Measurements from ENCODE around the gene UBE2D2. TPM values are rescaled to one million over a fixed set of nuclear protein-coding genes. Genes with fewer than 3 reads are reported as not detected.
A peak's percentile ranks its signal among the peaks of the same experiment; 100 is the strongest.

The UBE2D2 gene
- polyA plus RNA-seq, 3 donors = 41.2 to 167 (median 133) TPM

DNA sequence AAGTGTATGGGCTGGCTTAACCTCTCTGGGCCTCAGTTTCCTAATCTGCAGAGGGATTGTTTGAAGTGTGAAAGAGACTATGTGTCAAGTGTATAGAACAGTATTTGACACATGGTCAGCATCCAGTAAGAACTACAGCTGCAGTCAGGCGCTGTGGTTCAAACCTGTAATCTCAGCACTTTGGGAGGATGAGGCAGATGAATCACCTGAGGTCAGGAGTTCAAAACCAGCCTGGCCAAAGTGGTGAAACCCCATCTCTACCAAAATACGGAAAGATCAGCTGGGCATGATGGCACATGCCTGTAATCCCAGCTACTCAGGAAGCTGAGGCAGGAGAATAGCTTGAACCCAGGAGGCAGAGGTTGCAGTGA lies 46.7 kb upstream of the UBE2D2 start:
- 100% methylated on average over 1 of the region's 2 CpGs for WGBS (ENCODE audit: insufficient coverage)
- intact Hi-C loops (cut with micrococcal nuclease) = loop anchor here in 1 of 2 donors (2.0 kb wide), 1 partner anchor 92 kb away; no protein-coding TSS in a partner anchor
- H3K4me1 Mint-ChIP-seq = peaks cover 39% of the 10 kb centered on the region

DNA sequence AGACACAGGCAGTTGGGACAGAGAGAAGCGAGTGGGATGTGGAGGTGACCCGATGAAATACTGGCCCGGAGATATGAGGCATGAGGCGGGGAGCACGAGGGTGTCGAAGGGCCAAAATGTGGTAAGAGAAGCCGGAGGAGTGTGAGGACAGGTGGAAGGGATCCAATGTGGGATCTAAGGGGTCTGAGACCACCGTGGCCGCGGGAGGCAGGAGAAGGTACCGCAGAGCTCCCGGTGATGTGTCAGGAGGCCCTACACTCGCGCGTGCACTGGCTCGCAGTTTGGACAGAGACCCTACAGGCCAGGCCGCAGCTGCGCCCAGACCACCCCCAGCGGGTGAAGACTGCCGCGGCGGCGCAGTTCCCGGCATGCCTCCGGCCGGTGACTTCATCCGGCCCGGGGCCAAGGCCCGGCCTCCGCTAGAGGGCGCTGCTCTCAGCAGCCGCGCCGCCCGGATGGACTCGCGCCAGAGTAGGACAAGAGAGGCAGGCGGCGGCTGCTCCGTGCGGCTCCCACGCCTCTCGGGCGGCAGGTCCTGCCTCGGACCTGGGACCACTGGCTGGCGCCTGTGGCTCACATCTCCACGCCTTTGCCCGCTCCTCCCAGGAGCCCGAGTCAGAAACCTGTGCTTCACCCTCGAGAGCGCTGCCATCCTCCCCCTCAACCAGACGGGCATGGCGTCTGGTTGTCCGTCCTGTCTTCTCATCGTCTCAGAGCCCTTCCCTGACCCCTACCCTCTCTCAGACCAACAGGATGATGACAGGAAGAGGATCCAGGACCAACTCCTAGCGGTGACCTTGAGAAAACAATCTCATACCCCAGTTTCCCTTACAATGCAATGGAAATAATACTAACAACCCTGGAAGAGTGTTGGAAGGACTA lies 43.2 kb upstream of the UBE2D2 start:
- TF ChIP-seq, protein P1, sequence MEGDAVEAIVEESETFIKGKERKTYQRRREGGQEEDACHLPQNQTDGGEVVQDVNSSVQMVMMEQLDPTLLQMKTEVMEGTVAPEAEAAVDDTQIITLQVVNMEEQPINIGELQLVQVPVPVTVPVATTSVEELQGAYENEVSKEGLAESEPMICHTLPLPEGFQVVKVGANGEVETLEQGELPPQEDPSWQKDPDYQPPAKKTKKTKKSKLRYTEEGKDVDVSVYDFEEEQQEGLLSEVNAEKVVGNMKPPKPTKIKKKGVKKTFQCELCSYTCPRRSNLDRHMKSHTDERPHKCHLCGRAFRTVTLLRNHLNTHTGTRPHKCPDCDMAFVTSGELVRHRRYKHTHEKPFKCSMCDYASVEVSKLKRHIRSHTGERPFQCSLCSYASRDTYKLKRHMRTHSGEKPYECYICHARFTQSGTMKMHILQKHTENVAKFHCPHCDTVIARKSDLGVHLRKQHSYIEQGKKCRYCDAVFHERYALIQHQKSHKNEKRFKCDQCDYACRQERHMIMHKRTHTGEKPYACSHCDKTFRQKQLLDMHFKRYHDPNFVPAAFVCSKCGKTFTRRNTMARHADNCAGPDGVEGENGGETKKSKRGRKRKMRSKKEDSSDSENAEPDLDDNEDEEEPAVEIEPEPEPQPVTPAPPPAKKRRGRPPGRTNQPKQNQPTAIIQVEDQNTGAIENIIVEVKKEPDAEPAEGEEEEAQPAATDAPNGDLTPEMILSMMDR (IDR thresholded peaks at IDR 0.05) = peak; percentile 98
- peaks cover 4 to 6% (median 6%) of the 10 kb centered on the region in 3 donors for H3K27me3 Mint-ChIP-seq (ENCODE audit: low read depth in 3 of 3)
- 5% methylated on average over 55 of the region's 56 CpGs for WGBS (ENCODE audit: insufficient coverage)

More for the DNA sequence above, 46.7 kb upstream of the UBE2D2 start:
- Histone ChIP-seq H3K9me3 (replicated peaks in 1 of 2; ENCODE audit: control insufficient read depth in 1 of 2, insufficient read depth in 1 of 2, low read length in 2 of 2) (peaks cover 0 to 3% of the 10 kb centered on the region in 2 donors), H3K4me3 (replicated peaks in 1 of 3; ENCODE audit: low read depth in 2 of 3, low read length in 3 of 3) (no peak overlapping the region), H2AFZ (ENCODE audit: insufficient read depth, low read depth, low read length, poor library complexity, severe bottlenecking) (no peak overlapping the region), H3K4me2 (replicated peaks; ENCODE audit: extremely low read depth, low read length, poor library complexity, severe bottlenecking) (no peak overlapping the region), H3K36me3 (replicated peaks in 1 of 2; ENCODE audit: control insufficient read depth in 1 of 2, insufficient read depth in 2 of 2, low read length in 2 of 2) (no peaks in the 10 kb centered on the region), H3K9ac (ENCODE audit: insufficient read depth, low read length, poor library complexity, severe bottlenecking) (no peak overlapping the region), H3K79me2 (ENCODE audit: insufficient read depth, low read length) (no peaks in the 10 kb centered on the region), H3K27me3 (ENCODE audit: control insufficient read depth in 2 of 2, insufficient read depth in 2 of 2, low read length in 2 of 2) (no peaks in the 10 kb centered on the region), H4K20me1 (ENCODE audit: insufficient read depth, low read length) (no peaks in the 10 kb centered on the region), H3K27ac (ENCODE audit: low read depth in 1 of 2, low read length in 2 of 2) (no peak overlapping the region), H3K4me1 (ENCODE audit: control insufficient read depth in 1 of 2, insufficient read depth in 2 of 2, low read length in 2 of 2) (peaks cover 33% of the 10 kb centered on the region in 2 donors)
- Mint-ChIP-seq H3K27me3 (ENCODE audit: low read depth in 3 of 3) (peaks cover 4 to 9% (median 5%) of the 10 kb centered on the region in 3 donors), H3K4me3 (no peak overlapping the region), H3K27ac (no peak overlapping the region), H3K9me3 (peaks cover 0 to 8% (median 6%) of the 10 kb centered on the region in 7 donors), H3K36me3 (peaks cover 0 to 5% of the 10 kb centered on the region in 2 donors)
- DNase-seq = no peak
- TF ChIP-seq, protein P1 (IDR thresholded peaks at IDR 0.05) = no peak

More for the DNA sequence above, 43.2 kb upstream of the UBE2D2 start:
- H3K4me2 ChIP-seq (replicated peaks; ENCODE audit: extremely low read depth, low read length, poor library complexity, severe bottlenecking) = peak overlapping the region; percentile 92
- intact Hi-C loops (cut with micrococcal nuclease) = no loop called here
- peak overlapping the region; percentile 100 for H2AFZ ChIP-seq (ENCODE audit: insufficient read depth, low read depth, low read length, poor library complexity, severe bottlenecking)
- H3K9ac ChIP-seq (ENCODE audit: insufficient read depth, low read length, poor library complexity, severe bottlenecking) = peak overlapping the region; percentile 73
- H3K27me3 ChIP-seq (ENCODE audit: control insufficient read depth in 2 of 2, insufficient read depth in 2 of 2, low read length in 2 of 2) = no peaks in the 10 kb centered on the region
- H4K20me1 ChIP-seq (ENCODE audit: insufficient read depth, low read length) = no peaks in the 10 kb centered on the region
- H3K9me3 ChIP-seq (replicated peaks in 1 of 2; ENCODE audit: control insufficient read depth in 1 of 2, insufficient read depth in 1 of 2, low read length in 2 of 2) = no peaks in the 10 kb centered on the region
- Mint-ChIP-seq H3K4me1 (peaks cover 28% of the 10 kb centered on the region), H3K9me3 (peaks cover 0 to 3% (median 0%) of the 10 kb centered on the region in 7 donors), H3K27ac (peak overlapping the region; percentile 76 to 94 (median 89)), H3K4me3 (peak overlapping the region; percentile 91 to 98), H3K36me3 (peaks cover 0 to 2% of the 10 kb centered on the region in 2 donors)
- peak; percentile 77 to 82 (median 81) for DNase-seq
- peak overlapping the region; percentile 72 to 82 for H3K27ac ChIP-seq (ENCODE audit: low read depth in 1 of 2, low read length in 2 of 2)
- H3K36me3 ChIP-seq (replicated peaks in 1 of 2; ENCODE audit: control insufficient read depth in 1 of 2, insufficient read depth in 2 of 2, low read length in 2 of 2) = no peaks in the 10 kb centered on the region
- H3K4me1 ChIP-seq (ENCODE audit: control insufficient read depth in 1 of 2, insufficient read depth in 2 of 2, low read length in 2 of 2) = peaks cover 19% of the 10 kb centered on the region in 2 donors
- H3K79me2 ChIP-seq (ENCODE audit: insufficient read depth, low read length) = no peaks in the 10 kb centered on the region
- peak overlapping the region; percentile 38 to 79 (median 72) for H3K4me3 ChIP-seq (replicated peaks in 1 of 3; ENCODE audit: low read depth in 2 of 3, low read length in 3 of 3)

All from CD14-positive monocyte (primary cell).